ENCODE measurements around the gene RIPOR1.
"Not testable (repeated sequence)": the region's sequence is repeated elsewhere in the genome, so short reads cannot be mapped to it uniquely, and the experiment has no call there.

RIPOR1 gene

DNA sequence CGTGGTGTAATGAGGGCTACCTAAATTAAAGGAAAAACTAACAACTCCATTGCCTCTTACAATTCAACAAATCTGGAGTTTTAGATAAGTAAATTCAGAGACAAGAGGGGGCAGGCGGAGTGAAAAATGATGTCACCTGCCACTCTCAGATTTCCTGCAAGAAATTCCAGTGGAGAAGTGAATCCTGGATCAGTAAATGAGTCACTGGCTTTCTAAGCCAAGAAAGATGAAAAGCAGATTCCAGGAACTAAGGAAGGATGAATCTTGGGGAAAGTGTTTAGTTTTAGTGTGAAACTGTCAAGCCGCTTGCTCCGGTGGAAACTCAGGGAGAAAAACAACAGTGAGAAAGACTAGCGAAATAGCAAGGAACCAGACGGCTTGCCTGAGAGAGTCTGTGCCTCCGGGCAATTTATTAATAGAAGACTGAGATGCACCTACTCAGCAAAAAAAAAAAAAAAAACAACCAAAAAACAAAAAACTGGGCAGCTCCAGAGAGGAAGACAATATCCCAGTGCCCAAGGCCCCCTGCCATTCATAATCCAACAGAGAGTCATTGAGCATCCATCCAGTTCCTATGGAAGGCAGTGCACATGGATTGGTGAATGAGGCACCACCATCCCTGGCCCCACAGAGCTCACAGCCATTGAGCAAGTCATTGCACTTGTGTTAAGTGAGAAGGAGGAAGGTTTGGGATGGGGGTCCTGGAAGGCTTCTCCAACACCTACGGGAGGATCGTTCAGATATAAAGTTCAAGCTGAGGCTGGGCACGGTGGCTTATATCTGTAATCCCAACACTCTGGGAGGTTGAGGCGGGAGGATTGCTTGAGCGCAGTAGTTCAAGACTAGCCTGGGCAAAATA is 12.1 kb upstream of the RIPOR1 start:
- no peak for DNase-seq

GRCh38 chr16:67517155-67517445 is 11.5 kb upstream of the RIPOR1 start:
- no peak for DNase-seq

DNA sequence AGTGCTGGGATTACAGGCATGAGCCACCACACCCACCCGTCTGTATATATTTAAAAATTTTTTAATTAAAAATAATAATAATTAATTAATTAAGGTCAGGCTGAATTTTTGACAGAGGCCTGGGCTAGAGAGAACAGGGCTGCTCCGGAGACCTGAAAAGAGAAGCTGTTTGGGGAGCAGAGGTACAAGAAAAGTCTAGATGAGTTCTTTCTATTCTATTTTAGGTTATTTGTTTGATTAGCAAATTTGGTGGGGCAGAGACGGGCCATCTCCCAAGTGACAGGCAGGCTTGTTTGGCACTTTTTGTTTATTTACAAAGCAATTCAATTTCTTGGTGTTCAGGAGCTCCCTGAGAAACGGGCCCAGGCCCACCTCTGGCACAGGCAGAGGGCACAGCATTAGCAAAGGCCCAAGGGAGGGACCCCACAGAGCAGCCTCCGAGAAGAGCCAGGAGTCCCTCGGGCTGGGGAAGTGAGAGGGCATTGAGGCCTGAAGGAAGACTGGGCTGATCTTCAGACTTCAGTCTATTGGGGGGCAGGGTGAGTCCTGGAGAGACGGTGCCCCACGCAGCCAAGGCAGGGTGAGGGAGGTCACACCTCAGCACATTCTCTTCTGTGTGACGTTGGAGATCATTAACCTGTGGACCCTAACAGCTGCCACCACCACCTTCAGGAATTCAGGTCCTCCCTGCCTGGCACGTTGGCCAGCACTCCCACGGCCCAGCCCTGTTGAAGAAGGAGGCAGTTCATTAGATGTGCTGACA is 10.8 kb upstream of the RIPOR1 start:
- no peak for DNase-seq

GRCh38 chr16:67518676-67519075 is 10.0 kb upstream of the RIPOR1 start:
- DNase-seq = no peak

DNA sequence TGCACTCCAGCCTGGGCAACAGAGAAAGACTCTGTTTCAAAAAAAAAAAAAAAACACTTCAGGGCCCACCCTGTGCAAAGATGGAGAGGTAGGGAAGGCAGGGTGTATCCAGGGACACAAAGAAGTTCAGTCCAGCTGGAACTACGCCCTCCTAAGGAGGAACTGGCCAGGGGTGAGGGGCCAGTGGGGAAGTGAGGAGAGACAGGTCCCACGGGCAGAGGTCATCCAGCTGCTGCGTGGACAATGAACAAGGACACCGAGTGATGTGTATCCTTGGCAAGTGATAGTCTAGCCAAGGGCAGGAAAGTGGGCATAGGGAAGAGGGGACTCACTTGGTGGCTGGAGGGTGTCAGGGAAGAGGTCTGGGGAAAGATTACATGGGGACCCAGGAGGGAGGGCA is 9.4 kb upstream of the RIPOR1 start:
- no peak for DNase-seq

- DNase-seq = peak; percentile 92
Observed at GRCh38 chr16:67521095-67521804, 7.4 kb upstream of the RIPOR1 start.

DNA sequence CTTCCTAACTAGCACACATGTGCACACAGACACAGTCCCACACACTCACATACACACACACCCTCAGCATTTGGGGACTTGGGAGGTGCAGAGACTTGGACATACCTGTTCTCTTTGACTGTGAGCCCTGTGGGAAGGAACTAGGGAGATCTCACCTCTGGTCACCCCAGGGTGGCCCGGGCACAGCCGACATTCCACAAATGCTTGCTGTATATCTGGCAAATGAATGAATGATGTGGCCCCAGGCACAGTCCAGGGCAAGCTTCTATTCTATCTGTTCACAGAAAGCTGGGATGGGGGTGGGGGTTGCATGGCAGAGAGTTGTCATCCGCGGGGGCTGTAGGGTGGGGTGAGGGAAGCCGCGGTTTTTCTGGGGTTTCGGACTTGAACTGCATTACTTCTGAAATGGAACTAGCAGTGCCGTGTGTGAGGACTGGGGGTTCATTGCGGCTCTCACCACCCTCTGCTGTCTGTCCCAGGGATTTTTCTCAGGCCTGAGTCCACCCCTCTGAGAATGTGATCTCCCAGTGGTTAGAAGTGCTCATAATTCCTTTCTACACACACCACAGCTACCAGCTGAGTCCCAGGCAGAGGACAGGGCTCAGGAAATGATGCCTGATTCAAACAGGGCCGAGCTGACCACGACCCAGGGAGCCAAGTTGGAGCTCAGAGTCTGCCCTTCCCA is 3.3 kb upstream of the RIPOR1 start:
- peak; percentile 20 for DNase-seq

GRCh38 chr16:67526149-67526791 is 2.4 kb upstream of the RIPOR1 start:
- peak; percentile 19 for DNase-seq

- DNase-seq = peak; percentile 70
Observed at GRCh38 chr16:67528870-67529581, 397 bp downstream of the RIPOR1 start.

- no peak for DNase-seq
Observed at GRCh38 chr16:67529582-67530012, 968 bp downstream of the RIPOR1 start.

DNA sequence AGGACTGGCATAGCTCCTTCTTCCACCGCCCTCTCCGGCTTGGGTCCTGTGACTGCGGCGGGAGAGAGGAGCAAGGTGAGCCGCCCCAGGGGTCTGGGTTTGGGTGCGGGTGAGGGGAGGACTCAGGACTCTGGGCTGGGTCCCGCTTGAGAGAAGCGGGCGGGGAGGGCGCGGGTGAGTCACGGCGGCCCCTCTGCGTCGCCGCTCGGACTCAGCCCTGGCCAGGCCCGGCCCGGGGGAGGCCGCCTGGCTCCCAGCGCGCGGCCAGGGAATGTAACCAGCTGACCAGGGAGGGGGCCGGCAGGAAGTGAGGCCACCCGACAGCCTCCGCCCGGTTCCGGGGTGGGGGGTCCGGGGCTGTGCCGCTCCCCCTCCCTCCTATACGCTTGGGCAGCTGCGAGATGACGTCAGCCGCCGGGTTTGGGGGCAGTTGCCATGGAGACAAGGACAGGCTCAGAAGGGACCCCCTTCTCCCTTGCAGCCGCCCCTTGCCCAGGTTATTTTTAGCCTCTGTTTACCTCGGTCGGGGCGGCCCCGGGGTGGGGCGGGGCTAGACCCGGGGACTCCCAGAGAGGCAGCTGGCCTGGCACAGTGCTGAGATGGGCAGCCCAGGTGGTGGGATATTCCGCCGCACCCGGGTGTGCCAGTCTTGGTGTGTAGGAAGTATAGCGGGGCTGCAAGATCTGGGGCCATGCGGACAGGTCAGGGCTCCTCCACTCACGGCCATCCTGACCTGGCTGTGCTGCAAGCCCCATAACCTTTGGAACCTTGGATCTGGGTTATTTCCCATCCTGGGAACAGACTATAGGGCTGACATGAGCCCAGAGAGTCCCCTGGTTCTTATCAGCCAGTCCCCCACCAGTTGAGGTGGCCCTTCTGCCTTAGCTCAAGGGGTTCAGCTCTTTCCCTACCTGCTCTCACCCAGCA is 1.6 kb downstream of the RIPOR1 start:
- peak; percentile 77 for DNase-seq

DNA sequence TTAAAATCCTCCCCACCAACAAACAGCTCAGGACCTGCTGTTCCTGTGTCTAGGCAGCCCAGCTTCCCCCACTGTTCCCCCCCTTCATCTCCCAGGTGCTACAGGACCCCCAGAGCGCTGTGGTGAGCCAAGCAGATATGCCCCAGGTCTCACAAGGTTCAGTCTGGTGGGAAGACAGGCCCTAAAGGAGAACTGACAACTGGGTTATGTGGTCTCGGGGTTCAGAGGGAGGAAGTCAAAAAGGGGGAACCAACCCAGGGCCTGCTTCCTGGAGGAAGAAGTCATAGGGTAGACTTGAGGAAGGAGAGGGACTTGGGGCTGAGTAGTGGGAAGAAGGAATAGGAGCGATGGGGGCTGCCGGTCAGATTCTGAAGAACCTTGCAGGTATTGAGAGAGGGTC is 2.6 kb downstream of the RIPOR1 start:
- DNase-seq = no peak

GRCh38 chr16:67533024-67533560 is 4.5 kb downstream of the RIPOR1 start:
- no peak for DNase-seq

DNA sequence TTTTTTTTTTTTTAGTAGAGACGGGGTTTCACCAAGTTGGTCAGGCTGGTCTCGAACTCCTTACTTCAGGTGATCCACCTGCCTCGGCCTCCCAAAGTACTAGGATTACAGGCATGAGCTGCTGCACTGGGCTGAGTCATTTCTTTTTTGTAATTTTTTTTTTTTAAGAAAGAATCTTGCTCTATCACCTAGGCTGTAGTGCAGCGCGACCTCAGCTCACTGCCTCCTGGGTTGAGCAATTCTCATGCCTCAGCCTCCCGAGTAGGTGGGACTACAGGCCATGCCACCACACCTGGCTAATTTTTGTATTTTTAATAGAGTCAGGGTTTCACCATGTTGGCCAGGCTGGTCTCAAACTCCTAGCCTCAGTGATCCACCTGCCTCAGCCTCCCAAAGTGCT is 5.4 kb downstream of the RIPOR1 start:
- not testable (repeated sequence) for DNase-seq

GRCh38 chr16:67534431-67534830 is 5.8 kb downstream of the RIPOR1 start:
- no peak for DNase-seq

DNA sequence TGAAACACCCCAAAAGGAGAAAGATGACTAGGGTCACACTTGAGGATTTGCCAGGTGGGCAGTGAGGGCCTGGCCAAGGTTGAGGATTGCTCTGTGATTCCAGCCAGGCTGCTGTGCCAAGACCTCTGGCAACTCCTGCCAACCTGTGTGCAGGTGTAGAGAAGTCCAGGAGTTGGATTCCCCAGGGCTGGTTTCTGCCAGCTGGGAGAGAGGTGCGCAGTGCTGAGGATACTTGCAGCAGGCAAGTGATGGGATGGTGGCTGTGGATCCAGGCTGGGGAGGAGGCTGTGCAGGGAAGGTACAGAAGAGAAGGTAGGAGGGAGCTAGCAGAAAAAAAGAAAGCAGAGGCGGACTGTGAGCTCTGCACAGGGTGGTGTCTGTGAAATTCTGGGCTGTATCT is 6.6 kb downstream of the RIPOR1 start:
- no peak for DNase-seq

- DNase-seq = peak; percentile 76
Observed at GRCh38 chr16:67537270-67537635, 8.6 kb downstream of the RIPOR1 start.

DNA sequence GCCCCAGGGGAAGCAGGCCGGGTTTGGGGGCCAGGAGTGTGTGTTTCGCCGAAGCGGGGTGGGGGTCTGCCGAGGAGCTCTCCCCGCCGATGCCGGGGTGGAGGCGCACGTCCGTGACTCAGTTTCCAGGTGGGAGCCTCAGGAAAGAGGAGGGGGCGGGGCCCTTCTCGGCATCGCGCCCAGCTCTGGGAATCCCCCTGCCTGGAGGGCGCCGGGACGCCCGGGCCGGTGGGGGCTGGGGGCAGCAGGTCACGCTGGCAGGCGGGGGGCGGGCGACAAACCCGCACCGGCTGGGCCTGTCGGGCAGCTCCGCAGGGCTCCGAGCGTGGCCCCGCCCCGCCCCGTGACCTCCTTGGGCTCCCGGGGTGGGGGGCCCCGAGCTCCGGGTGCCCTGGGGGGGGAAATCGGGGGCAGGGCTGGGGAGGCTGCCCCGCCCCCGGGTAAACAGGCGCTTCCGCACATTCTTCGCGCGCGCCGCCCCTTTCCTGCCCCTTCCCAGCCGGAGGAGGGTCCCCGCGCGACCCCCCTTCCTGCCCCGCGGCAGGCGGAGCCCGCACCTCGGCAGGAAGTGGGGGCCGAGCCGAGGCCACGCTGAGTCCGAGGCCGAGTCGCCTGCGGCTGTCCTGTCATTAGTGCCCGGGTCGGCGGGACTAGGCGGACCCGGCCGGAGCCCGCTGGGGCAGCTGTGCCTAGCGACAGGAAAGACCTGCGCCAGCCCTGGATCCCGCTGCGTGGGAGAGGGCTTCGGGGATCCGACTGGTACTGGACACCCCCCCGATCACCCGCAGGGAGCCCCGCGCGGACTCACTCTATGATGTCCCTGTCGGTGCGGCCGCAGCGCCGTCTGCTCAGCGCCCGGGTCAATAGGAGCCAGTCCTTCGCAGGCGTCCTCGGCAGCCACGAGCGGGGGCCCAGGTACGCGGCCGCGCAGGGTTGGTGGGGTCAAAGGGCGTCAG is 9.3 kb downstream of the RIPOR1 start:
- DNase-seq = peak; percentile 81

DNA sequence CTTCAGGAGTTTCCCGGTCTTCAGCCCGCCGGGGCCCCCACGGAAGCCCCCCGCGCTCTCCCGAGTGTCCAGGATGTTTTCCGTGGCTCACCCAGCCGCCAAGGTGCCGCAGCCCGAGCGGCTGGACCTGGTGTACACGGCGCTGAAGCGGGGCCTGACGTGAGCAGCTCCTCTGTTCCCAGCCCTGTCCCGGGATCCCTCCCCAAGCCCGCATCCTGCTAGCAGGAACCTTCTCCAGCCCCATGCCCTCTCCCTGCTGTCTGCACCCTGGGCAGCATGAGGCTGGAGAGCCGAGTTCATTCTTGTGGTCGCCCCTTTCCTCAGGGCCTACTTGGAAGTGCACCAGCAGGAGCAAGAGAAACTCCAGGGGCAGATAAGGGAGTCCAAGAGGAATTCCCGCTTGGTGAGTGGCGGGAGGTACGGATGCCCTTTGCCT is 10.1 kb downstream of the RIPOR1 start:
- peak; percentile 34 for DNase-seq

Measured in left hindlimb (tissue), 1 donor.